ENCODE data around the gene SH3BP5L.
"Not testable (repeated sequence)": the region's sequence is repeated elsewhere in the genome, so short reads cannot be mapped to it uniquely, and the experiment has no call there.

The SH3BP5L gene

GRCh38 chr1:248813546-248813945 lies 12.2 kb downstream of the SH3BP5L start:
- DNase-seq = no peak
- intact Hi-C loops (cut with DNase I) = no loop called here

GRCh38 chr1:248812736-248813425 lies 12.8 kb downstream of the SH3BP5L start:
- DNase-seq = peak in 1 of 10 donors; percentile 77
- intact Hi-C loops (cut with DNase I) = no loop called here

GRCh38 chr1:248811514-248812490 lies 13.9 kb downstream of the SH3BP5L start:
- DNase-seq = peak in 1 of 10 donors; percentile 85
- intact Hi-C loops (cut with DNase I) = no loop called here

GRCh38 chr1:248810727-248811513 lies 14.8 kb downstream of the SH3BP5L start:
- intact Hi-C loops (cut with DNase I) = no loop called here
- peak in 1 of 10 donors; percentile 86 for DNase-seq

- no peak for DNase-seq
- intact Hi-C loops (cut with DNase I) = loop anchor here (5.0 kb wide), 1 partner anchor 568 kb away; no protein-coding TSS in a partner anchor
Observed at GRCh38 chr1:248810000-248810726, 15.6 kb downstream of the SH3BP5L start.

GRCh38 chr1:248808876-248809275 lies 16.8 kb downstream of the SH3BP5L start:
- DNase-seq = no peak
- intact Hi-C loops (cut with DNase I) = loop anchor here (5.0 kb wide), 1 partner anchor 567 kb away; no protein-coding TSS in a partner anchor

GRCh38 chr1:248807067-248807737 lies 18.5 kb downstream of the SH3BP5L start:
- peak; percentile 38 to 97 (median 72) for DNase-seq

GRCh38 chr1:248805876-248806275 lies 19.8 kb downstream of the SH3BP5L start:
- intact Hi-C loops (cut with DNase I) = loop anchor here (2.0 to 5.0 kb wide), 2 partner anchors 109 to 564 kb away; no protein-coding TSS in a partner anchor
- DNase-seq = no peak

More at GRCh38 chr1:248807067-248807737, 18.5 kb downstream of the SH3BP5L start:
- intact Hi-C loops (cut with DNase I) = loop anchor here (1.0 to 5.0 kb wide), 3 partner anchors 110 to 565 kb away; no protein-coding TSS in a partner anchor

GRCh38 chr1:248804771-248805681 lies 20.7 kb downstream of the SH3BP5L start:
- no peak for DNase-seq

GRCh38 chr1:248803501-248803900 lies 22.2 kb downstream of the SH3BP5L start:
- not testable (repeated sequence) for DNase-seq

More at GRCh38 chr1:248804771-248805681, 20.7 kb downstream of the SH3BP5L start:
- intact Hi-C loops (cut with DNase I) = loop anchor here (5.0 kb wide), 1 partner anchor 563 kb away; no protein-coding TSS in a partner anchor

GRCh38 chr1:248802454-248802853 lies 23.3 kb downstream of the SH3BP5L start:
- intact Hi-C loops (cut with DNase I) = no loop called here
- no peak for DNase-seq

More at GRCh38 chr1:248803501-248803900, 22.2 kb downstream of the SH3BP5L start:
- intact Hi-C loops (cut with DNase I) = not testable (repeated sequence)

GRCh38 chr1:248800459-248800858 lies 25.3 kb downstream of the SH3BP5L start:
- intact Hi-C loops (cut with DNase I) = no loop called here
- no peak for DNase-seq

- DNase-seq = no peak
- intact Hi-C loops (cut with DNase I) = no loop called here
Observed at GRCh38 chr1:248798791-248799190, 26.9 kb downstream of the SH3BP5L start.

- intact Hi-C loops (cut with DNase I) = not testable (repeated sequence)
Observed at GRCh38 chr1:248794663-248795062, 31.1 kb downstream of the SH3BP5L start.

GRCh38 chr1:248793592-248793991 lies 32.1 kb downstream of the SH3BP5L start:
- intact Hi-C loops (cut with DNase I) = no loop called here
- DNase-seq = no peak

More at GRCh38 chr1:248794663-248795062, 31.1 kb downstream of the SH3BP5L start:
- DNase-seq = not testable (repeated sequence)

GRCh38 chr1:248792342-248792741 lies 33.4 kb downstream of the SH3BP5L start:
- intact Hi-C loops (cut with DNase I) = no loop called here
- DNase-seq = no peak

GRCh38 chr1:248791010-248791409 lies 34.7 kb downstream of the SH3BP5L start:
- DNase-seq = no peak
- intact Hi-C loops (cut with DNase I) = no loop called here

- intact Hi-C loops (cut with DNase I) = no loop called here
- no peak for DNase-seq
Observed at GRCh38 chr1:248790456-248790855, 35.3 kb downstream of the SH3BP5L start.

Measured in posterior cingulate gyrus (tissue), 11 donors.